Transverse colon (tissue), 3 donors: ENCODE results near the gene CMTM6.
"Not testable (repeated sequence)": the region's sequence is repeated elsewhere in the genome, so short reads cannot be mapped to it uniquely, and the experiment has no call there.

ENCODE experiments used
- POLR2A ChIP-seq: fragments of 450-650 bp; IDR thresholded peaks from one replicate; pipeline ENCODE4 v1.6.1; 2016; ENCODE audit warnings: antibody characterized with exemption, mild to moderate bottlenecking, moderate library complexity
- TF ChIP-seq, protein P1 (sequence below), 5 experiments: fragments of 200-600 bp in 3 of 5; fragments of 450-650 bp in 2 of 5; sonication (generic) in 3 of 5; IDR thresholded peaks; 1 replicate in 2 of 5; 2 replicates in 3 of 5; pipeline ENCODE4 v1.5.1; 2016 to 2017; ENCODE audit warnings: antibody characterized with exemption in 5 of 5, inconsistent platforms in 3 of 5, mild to moderate bottlenecking in 2 of 5, moderate library complexity in 1 of 5

DNA sequence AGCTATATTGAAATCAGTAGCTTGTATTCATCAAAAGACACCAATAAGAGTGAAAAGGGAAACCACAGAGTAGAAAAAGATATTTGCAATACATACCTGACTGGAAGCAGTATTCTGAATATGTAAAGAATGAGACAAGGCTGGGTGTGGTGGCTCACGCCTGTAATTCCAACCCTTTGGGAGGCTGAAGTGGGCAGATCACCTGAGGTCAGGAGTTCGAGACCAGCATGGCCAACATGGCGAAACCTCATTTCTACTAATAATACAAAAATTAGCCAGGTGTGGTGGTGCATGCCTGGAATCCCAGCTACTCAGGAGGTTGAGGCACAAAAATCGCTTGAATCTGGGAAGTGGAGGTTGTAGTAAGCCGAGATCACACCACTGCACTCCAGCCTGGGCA is 16.3 kb upstream of the CMTM6 start:
- TF ChIP-seq POLR2A = not testable (repeated sequence)
- TF ChIP-seq, protein P1, sequence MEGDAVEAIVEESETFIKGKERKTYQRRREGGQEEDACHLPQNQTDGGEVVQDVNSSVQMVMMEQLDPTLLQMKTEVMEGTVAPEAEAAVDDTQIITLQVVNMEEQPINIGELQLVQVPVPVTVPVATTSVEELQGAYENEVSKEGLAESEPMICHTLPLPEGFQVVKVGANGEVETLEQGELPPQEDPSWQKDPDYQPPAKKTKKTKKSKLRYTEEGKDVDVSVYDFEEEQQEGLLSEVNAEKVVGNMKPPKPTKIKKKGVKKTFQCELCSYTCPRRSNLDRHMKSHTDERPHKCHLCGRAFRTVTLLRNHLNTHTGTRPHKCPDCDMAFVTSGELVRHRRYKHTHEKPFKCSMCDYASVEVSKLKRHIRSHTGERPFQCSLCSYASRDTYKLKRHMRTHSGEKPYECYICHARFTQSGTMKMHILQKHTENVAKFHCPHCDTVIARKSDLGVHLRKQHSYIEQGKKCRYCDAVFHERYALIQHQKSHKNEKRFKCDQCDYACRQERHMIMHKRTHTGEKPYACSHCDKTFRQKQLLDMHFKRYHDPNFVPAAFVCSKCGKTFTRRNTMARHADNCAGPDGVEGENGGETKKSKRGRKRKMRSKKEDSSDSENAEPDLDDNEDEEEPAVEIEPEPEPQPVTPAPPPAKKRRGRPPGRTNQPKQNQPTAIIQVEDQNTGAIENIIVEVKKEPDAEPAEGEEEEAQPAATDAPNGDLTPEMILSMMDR (IDR thresholded peaks at IDR 0.05) = not testable (repeated sequence)
